Measurements from ENCODE around the gene OR7C2.

Gene OR7C2

GRCh38 chr19:14979476-14980255, 38.4 kb downstream of the OR7C2 start, which contains the start of gene SLC1A6:
TSS of gene SLC1A6 (minus strand) at chr19:14979864. CDS start at chr19:14972910, 6,954 bp downstream.
- DNase-seq = no peak

DNA sequence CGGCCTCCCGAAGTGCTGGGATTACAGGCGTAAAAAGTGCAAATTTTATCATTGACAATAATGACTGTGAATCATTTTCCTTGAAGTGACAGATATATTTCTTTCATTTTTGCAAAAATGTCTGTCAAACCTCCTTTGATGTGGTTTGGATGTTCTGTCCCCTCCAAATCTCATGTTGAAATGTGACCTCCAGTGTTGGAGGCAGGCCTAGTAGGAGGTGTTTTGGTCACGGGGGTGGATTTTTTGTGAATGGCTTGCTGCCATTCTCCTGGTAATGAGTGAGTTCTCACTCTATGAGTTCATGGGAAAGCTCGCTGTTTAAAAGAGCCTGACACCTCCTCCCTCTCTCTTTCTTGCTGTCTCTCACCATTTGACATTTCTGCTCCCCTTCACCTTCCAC, 43.8 kb downstream of the OR7C2 start:
- no peak for DNase-seq

Data from activated effector memory CD4-positive, alpha-beta T cell treated with anti-CD3 and anti-CD28 coated beads, Interleukin-2, amount 50 U/mL, for 16 hours (primary cell).